ENCODE measurements around the gene DIDO1. TPM values are rescaled to one million over a fixed set of nuclear protein-coding genes. Genes with fewer than 3 reads are reported as not detected.
A peak's percentile ranks its signal among the peaks of the same experiment; 100 is the strongest.

The DIDO1 gene
- total RNA-seq, 1 experiment from 2014 or later: 120 TPM

GRCh38 chr20:62861726-62862336 lies 64.5 kb downstream of the DIDO1 start, which contains the start of gene TCFL5:
Gene TCFL5, minus strand, starts transcription at chr20:62861822. Its CDS starts 152 bp downstream, at chr20:62861670.
- peak within 1 kb of the TSS; percentile 85 for H3K4me3 ChIP-seq (ENCODE audit: low read depth, low read length)
- TF ChIP-seq CTCF (IDR thresholded peaks at IDR 0.05; ENCODE audit: insufficient read depth in 1 of 2, low read depth in 1 of 2, low read length in 1 of 2, severe bottlenecking in 1 of 2, unreplicated experiment in 1 of 2): no peak
- no peaks in the 10 kb centered on the region for H3K36me3 ChIP-seq (ENCODE audit: control insufficient read depth, insufficient read depth, low read length)
- peaks cover 4% of the 10 kb centered on the region for H3K27me3 Mint-ChIP-seq (ENCODE audit: insufficient read depth, unreplicated experiment)
- peak within 1 kb of the TSS; percentile 13 for H3K27ac Mint-ChIP-seq (ENCODE audit: unreplicated experiment)
- no peaks in the 10 kb centered on the region for H3K27me3 ChIP-seq (replicated peaks; ENCODE audit: control insufficient read depth, insufficient read depth, low read length)
- peaks cover 14% of the 10 kb centered on the region for H3K4me1 ChIP-seq
- ChIA-PET CTCF (interaction anchor here (0.6 to 1.4 kb wide), 8 partner anchors 11 to 353 kb away, joined by 3 to 9 read pairs (median 4); no protein-coding TSS in a partner anchor), POLR2A (interaction anchor here (0.5 to 1.6 kb wide), 13 partner anchors 26 to 1338 kb away, joined by 3 to 9 read pairs (median 3); partner anchors contain the start of genes ADRM1, COL9A3, GID8 and PPDPF)
- H3K4me3 Mint-ChIP-seq (ENCODE audit: unreplicated experiment): peak within 1 kb of the TSS; percentile 65
- peaks cover 12% of the 10 kb centered on the region for H3K9me3 ChIP-seq
- intact Hi-C loops (cut with micrococcal nuclease; ENCODE audit: unreplicated experiment): loop anchor here (5.0 kb wide), 1 partner anchor 55 kb away; no protein-coding TSS in a partner anchor
- peaks cover 14% of the 10 kb centered on the region for H3K36me3 Mint-ChIP-seq (ENCODE audit: insufficient read depth, unreplicated experiment)
- DNase-seq: peak; percentile 97 to 100
- peaks cover 15% of the 10 kb centered on the region for H3K4me1 Mint-ChIP-seq (ENCODE audit: low read depth, unreplicated experiment)
- BruUV-seq (replicated peaks): no TSS peak
- peaks cover 20% of the 10 kb centered on the region for H3K9me3 Mint-ChIP-seq (ENCODE audit: unreplicated experiment)

- TF ChIP-seq CTCF (IDR thresholded peaks at IDR 0.05; ENCODE audit: insufficient read depth in 1 of 2, low read depth in 1 of 2, low read length in 1 of 2, severe bottlenecking in 1 of 2, unreplicated experiment in 1 of 2): no peak
- no TSS peak for BruUV-seq (replicated peaks)
- ChIA-PET POLR2A (interaction anchor here (0.5 to 1.6 kb wide), 12 partner anchors 25 to 1214 kb away, joined by 3 to 9 read pairs (median 4); partner anchors contain the start of genes ADRM1, COL9A3, GID8 and PPDPF), CTCF (interaction anchor here (0.6 to 1.4 kb wide), 9 partner anchors 12 to 437 kb away, joined by 3 to 9 read pairs (median 4); no protein-coding TSS in a partner anchor)
- Histone ChIP-seq H3K9me3 (peaks cover 12% of the 10 kb centered on the region), H3K4me1 (peaks cover 14% of the 10 kb centered on the region), H3K36me3 (ENCODE audit: control insufficient read depth, insufficient read depth, low read length) (no peaks in the 10 kb centered on the region), H3K27me3 (replicated peaks; ENCODE audit: control insufficient read depth, insufficient read depth, low read length) (no peaks in the 10 kb centered on the region), H3K4me3 (ENCODE audit: low read depth, low read length) (peak overlapping the region; percentile 85)
- Mint-ChIP-seq H3K27me3 (ENCODE audit: insufficient read depth, unreplicated experiment) (peaks cover 4% of the 10 kb centered on the region), H3K4me1 (ENCODE audit: low read depth, unreplicated experiment) (peaks cover 15% of the 10 kb centered on the region), H3K4me3 (ENCODE audit: unreplicated experiment) (peak overlapping the region; percentile 65), H3K9me3 (ENCODE audit: unreplicated experiment) (peaks cover 20% of the 10 kb centered on the region), H3K36me3 (ENCODE audit: insufficient read depth, unreplicated experiment) (peaks cover 14% of the 10 kb centered on the region), H3K27ac (ENCODE audit: unreplicated experiment) (no peak overlapping the region)
- DNase-seq: peak in 1 of 2 experiments; percentile 68
- intact Hi-C loops (cut with micrococcal nuclease; ENCODE audit: unreplicated experiment): loop anchor here (5.0 kb wide), 1 partner anchor 54 kb away; no protein-coding TSS in a partner anchor
Measured at GRCh38 chr20:62860924-62861691, 65.2 kb downstream of the DIDO1 start.

GRCh38 chr20:62860391-62860923 lies 65.8 kb downstream of the DIDO1 start:
- Mint-ChIP-seq H3K27ac (ENCODE audit: unreplicated experiment) (no peak overlapping the region), H3K4me1 (ENCODE audit: low read depth, unreplicated experiment) (peaks cover 15% of the 10 kb centered on the region), H3K27me3 (ENCODE audit: insufficient read depth, unreplicated experiment) (no peaks in the 10 kb centered on the region), H3K36me3 (ENCODE audit: insufficient read depth, unreplicated experiment) (peaks cover 14% of the 10 kb centered on the region), H3K4me3 (ENCODE audit: unreplicated experiment) (peak overlapping the region; percentile 65), H3K9me3 (ENCODE audit: unreplicated experiment) (peaks cover 17% of the 10 kb centered on the region)
- Histone ChIP-seq H3K36me3 (ENCODE audit: control insufficient read depth, insufficient read depth, low read length) (no peaks in the 10 kb centered on the region), H3K4me3 (ENCODE audit: low read depth, low read length) (peak overlapping the region; percentile 85), H3K9me3 (peaks cover 12% of the 10 kb centered on the region), H3K4me1 (peaks cover 14% of the 10 kb centered on the region), H3K27me3 (replicated peaks; ENCODE audit: control insufficient read depth, insufficient read depth, low read length) (no peaks in the 10 kb centered on the region)
- CTCF ChIA-PET: no interaction called here
- POLR2A ChIA-PET: no interaction called here
- DNase-seq: no peak
- TF ChIP-seq CTCF (IDR thresholded peaks at IDR 0.05; ENCODE audit: insufficient read depth in 1 of 2, low read depth in 1 of 2, low read length in 1 of 2, severe bottlenecking in 1 of 2, unreplicated experiment in 1 of 2): peak in 1 of 2 experiments; percentile 6
- intact Hi-C loops (cut with micrococcal nuclease; ENCODE audit: unreplicated experiment): loop anchor here (5.0 kb wide), 1 partner anchor 53 kb away; no protein-coding TSS in a partner anchor
- no TSS peak for BruUV-seq (replicated peaks)

All from Caco-2 (cell line).